GM12878 (cell line): Measurements from ENCODE around the gene BCHE. TPM values are rescaled to one million over a fixed set of nuclear protein-coding genes. Genes with fewer than 3 reads are reported as not detected.

Source experiments
- BMI1 ChIP-seq: fragments of 450-650 bp; IDR thresholded peaks from 2 replicates; pipeline ENCODE4 v1.6.1; 2016; ENCODE audit warnings: mild to moderate bottlenecking, moderate library complexity, borderline replicate concordance
- HDGF ChIP-seq: fragments of 450-650 bp; IDR thresholded peaks from 2 replicates; pipeline ENCODE4 v1.6.1; 2016; ENCODE audit warnings: antibody characterized with exemption
- KAT2A ChIP-seq: conservative IDR thresholded peaks from 2 replicates; pipeline ENCODE4 v1.6.1; 2011; ENCODE audit warnings: low read depth, low read length; ENCODE audit not compliant: control insufficient read depth
- LARP7 ChIP-seq: fragments of 450-650 bp; IDR thresholded peaks from 2 replicates; pipeline ENCODE4 v1.6.1; 2017; ENCODE audit warnings: mild to moderate bottlenecking
- MEF2A ChIP-seq: IDR thresholded peaks from 2 replicates; pipeline ENCODE4 v1.6.1; 2011; ENCODE audit warnings: low read depth, mild to moderate bottlenecking, low read length, moderate library complexity; ENCODE audit not compliant: insufficient read depth
- NR2F1 ChIP-seq: fragments of 450-650 bp; conservative IDR thresholded peaks from 2 replicates; pipeline ENCODE4 v1.6.1; 2017; ENCODE audit warnings: mild to moderate bottlenecking
- PKNOX1 ChIP-seq: fragments of 450-650 bp; IDR thresholded peaks from 2 replicates; pipeline ENCODE4 v1.6.1; 2016; ENCODE audit warnings: mild to moderate bottlenecking
- RB1 ChIP-seq: fragments of 450-650 bp; formaldehyde crosslinking; IDR thresholded peaks from 2 replicates; pipeline ENCODE4 v1.6.1; 2017; ENCODE audit warnings: mild to moderate bottlenecking, borderline replicate concordance
- RELB ChIP-seq: fragments of 450-650 bp; IDR thresholded peaks from 2 replicates; pipeline ENCODE4 v1.6.1; 2017; ENCODE audit warnings: low read depth, mild to moderate bottlenecking, moderate library complexity
- SIX5 ChIP-seq: IDR thresholded peaks from 2 replicates; pipeline ENCODE4 v1.6.1; 2011; ENCODE audit warnings: mild to moderate bottlenecking, low read depth, low read length, moderate library complexity; ENCODE audit not compliant: severe bottlenecking
- SMAD1 ChIP-seq: fragments of 450-650 bp; IDR thresholded peaks from 2 replicates; pipeline ENCODE4 v1.6.1; 2018; ENCODE audit warnings: mild to moderate bottlenecking, low read depth; ENCODE audit not compliant: partially characterized antibody
- SRF ChIP-seq, 2 experiments: IDR thresholded peaks; 2 replicates each; pipeline ENCODE4 v1.6.1; 2011; ENCODE audit warnings: low read depth in 2 of 2, low read length in 2 of 2, mild to moderate bottlenecking in 1 of 2, moderate library complexity in 1 of 2
- ZBTB40 ChIP-seq: fragments of 450-650 bp; IDR thresholded peaks from 2 replicates; pipeline ENCODE4 v1.6.1; 2016; ENCODE audit warnings: mild to moderate bottlenecking, moderate library complexity, borderline replicate concordance
- ZNF217 ChIP-seq: fragments of 450-650 bp; IDR thresholded peaks from 2 replicates; pipeline ENCODE4 v1.6.1; 2017; ENCODE audit warnings: antibody characterized with exemption, mild to moderate bottlenecking
- ZNF24 ChIP-seq: fragments of 450-650 bp; IDR thresholded peaks from 2 replicates; pipeline ENCODE4 v1.6.1; 2017; ENCODE audit warnings: antibody characterized with exemption, mild to moderate bottlenecking
- polyA plus RNA-seq, 11 experiments: library from polyadenylated mRNA; depleted of rRNA in 4 of 11; unstranded in 6 of 11; stranded (reverse) in 5 of 11; fragments of >200 nt; fragmentation: Nextera tagmentation in 4 of 11; fragmentation: Illumina TruSeq in 1 of 11; extraction: Ambion mirVana in 4 of 11; extraction: Trizol in 1 of 11; gene quantifications; 1 replicate in 1 of 11; 2 replicates in 10 of 11; pipeline versions ENCODE4 v1.2.1 to v1.2.3, GENCODE V29; 2011 to 2016; ENCODE audit warnings: inconsistent platforms in 2 of 11, missing spikeins in 2 of 11, low read depth in 1 of 11
- total RNA-seq, 4 experiments: library from RNA; depleted of rRNA in 3 of 4; stranded (reverse); fragments of >200 nt in 3 of 4; fragmentation: Illumina TruSeq in 1 of 4; extraction: Trizol in 1 of 4; gene quantifications; 2 replicates each; pipeline versions ENCODE4 v1.2.1 to v1.2.3, GENCODE V29; 2013 to 2021
- TF ChIP-seq, protein P1 (sequence below): fragments of 450-650 bp; IDR thresholded peaks from 2 replicates; pipeline ENCODE4 v1.6.1; 2017; ENCODE audit warnings: mild to moderate bottlenecking
- TF ChIP-seq, protein P2 (sequence below): fragments of 450-650 bp; IDR thresholded peaks from 2 replicates; pipeline ENCODE4 v1.6.1; 2017; ENCODE audit warnings: borderline replicate concordance

Gene BCHE
- total and polyA plus RNA-seq, 10 of the 15 experiments (the other 5 are each of a cell fraction or from before 2014, with no cell fraction given), result 16.8 to 233 (median 29.3) TPM

DNA sequence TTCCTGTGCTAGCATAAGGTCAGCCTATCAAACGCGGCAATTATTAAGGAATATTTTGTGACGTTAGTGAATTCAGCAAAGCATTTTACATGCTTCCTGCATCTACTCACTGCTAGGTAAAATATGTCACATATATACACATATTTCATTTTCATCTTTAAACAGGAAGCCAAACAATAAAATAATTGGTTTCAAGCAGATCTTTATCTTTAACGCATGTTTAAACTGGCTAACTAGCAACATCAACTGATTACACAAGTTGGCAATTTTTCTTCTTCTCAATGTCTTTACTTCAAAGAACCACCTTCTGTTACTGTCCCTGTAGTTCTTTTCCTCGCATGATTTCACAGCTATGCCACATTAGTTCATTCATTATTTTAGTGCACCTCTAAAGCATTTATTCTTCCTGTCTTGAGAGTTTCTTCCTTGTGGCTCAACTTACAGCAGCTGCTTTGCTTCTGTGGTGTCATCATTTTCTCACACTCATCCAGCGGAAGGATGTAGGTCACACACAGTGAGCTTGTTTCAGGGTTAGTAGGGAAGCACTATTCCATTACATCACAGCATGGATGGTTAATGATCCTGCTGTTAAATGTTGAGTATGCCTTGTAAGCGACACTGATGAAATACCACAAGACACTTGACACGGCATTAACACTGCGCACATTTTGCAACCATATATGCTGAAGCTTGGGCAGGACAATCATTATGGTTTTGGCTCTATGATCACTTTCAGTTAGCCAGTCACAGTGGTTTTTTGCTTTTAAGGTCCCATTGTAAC is 2.3 kb upstream of the BCHE start (continued):
- TF ChIP-seq RB1 (peak; percentile 77; the same call in 1 of the 2 replicates), SMAD1 (peak; percentile 77), MEF2A (no peak), RELB (peak; percentile 75), LARP7 (peak; percentile 81; the same call in 1 of the 2 replicates), KAT2A (no peak), HDGF (0 out of 2 replicates have a peak, but pooled peaks have one; percentile 57), NR2F1 (peak; percentile 59), BMI1 (peak; percentile 64), SIX5 (no peak), PKNOX1 (0 out of 2 replicates have a peak, but pooled peaks have one; percentile 31), SRF (IDR thresholded peaks at IDR 0.05; ENCODE audit: low read depth in 2 of 2, low read length in 2 of 2) (no peak), ZNF217 (0 out of 2 replicates have a peak, but pooled peaks have one; percentile 43), ZNF24 (peak; percentile 97), ZBTB40 (peak; percentile 59; the same call in 1 of the 2 replicates)
- TF ChIP-seq, protein P1, sequence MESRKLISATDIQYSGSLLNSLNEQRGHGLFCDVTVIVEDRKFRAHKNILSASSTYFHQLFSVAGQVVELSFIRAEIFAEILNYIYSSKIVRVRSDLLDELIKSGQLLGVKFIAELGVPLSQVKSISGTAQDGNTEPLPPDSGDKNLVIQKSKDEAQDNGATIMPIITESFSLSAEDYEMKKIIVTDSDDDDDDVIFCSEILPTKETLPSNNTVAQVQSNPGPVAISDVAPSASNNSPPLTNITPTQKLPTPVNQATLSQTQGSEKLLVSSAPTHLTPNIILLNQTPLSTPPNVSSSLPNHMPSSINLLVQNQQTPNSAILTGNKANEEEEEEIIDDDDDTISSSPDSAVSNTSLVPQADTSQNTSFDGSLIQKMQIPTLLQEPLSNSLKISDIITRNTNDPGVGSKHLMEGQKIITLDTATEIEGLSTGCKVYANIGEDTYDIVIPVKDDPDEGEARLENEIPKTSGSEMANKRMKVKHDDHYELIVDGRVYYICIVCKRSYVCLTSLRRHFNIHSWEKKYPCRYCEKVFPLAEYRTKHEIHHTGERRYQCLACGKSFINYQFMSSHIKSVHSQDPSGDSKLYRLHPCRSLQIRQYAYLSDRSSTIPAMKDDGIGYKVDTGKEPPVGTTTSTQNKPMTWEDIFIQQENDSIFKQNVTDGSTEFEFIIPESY, result peak; percentile 81; the same call in 1 of the 2 replicates
- TF ChIP-seq, protein P2, sequence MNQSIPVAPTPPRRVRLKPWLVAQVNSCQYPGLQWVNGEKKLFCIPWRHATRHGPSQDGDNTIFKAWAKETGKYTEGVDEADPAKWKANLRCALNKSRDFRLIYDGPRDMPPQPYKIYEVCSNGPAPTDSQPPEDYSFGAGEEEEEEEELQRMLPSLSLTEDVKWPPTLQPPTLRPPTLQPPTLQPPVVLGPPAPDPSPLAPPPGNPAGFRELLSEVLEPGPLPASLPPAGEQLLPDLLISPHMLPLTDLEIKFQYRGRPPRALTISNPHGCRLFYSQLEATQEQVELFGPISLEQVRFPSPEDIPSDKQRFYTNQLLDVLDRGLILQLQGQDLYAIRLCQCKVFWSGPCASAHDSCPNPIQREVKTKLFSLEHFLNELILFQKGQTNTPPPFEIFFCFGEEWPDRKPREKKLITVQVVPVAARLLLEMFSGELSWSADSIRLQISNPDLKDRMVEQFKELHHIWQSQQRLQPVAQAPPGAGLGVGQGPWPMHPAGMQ, result peak; percentile 10; the same call in 1 of the 2 replicates
